Measurements from ENCODE around the gene SPIRE2.

DNA sequence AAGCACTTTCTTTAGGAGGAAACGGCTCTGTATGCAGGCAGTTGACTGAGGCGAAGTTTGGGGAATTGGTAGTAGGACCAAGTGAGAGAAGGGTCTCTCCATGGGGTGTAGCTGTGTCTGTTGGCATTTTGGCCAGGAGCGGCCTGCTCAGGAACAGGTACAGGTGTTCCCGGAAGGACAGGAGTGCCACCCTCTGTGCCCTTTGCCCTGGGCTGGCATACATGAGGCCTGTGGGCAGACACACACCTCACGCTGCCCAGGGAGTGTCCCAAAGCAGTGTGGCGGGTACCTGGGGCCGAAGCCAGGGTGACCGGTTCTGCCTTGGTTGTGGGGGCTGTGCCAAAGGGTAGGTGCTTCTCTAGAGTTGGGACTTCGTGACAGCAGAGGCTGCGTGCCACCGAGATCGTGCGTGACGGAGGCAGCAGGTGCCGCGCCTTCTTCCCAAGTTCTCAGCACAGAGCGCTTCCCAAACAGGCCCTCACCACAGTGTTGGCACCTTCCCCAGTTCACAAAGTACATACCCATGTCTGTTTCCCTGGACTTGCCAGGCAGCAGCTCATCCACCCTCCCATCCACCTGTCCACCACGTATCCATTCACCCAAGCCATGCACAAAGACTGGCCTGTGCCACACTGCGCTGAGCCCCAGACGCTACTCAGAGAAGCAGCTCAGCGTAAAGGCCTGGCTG is 25.2 kb downstream of the SPIRE2 start:
- TF ChIP-seq, protein P1, sequence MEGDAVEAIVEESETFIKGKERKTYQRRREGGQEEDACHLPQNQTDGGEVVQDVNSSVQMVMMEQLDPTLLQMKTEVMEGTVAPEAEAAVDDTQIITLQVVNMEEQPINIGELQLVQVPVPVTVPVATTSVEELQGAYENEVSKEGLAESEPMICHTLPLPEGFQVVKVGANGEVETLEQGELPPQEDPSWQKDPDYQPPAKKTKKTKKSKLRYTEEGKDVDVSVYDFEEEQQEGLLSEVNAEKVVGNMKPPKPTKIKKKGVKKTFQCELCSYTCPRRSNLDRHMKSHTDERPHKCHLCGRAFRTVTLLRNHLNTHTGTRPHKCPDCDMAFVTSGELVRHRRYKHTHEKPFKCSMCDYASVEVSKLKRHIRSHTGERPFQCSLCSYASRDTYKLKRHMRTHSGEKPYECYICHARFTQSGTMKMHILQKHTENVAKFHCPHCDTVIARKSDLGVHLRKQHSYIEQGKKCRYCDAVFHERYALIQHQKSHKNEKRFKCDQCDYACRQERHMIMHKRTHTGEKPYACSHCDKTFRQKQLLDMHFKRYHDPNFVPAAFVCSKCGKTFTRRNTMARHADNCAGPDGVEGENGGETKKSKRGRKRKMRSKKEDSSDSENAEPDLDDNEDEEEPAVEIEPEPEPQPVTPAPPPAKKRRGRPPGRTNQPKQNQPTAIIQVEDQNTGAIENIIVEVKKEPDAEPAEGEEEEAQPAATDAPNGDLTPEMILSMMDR (IDR thresholded peaks at IDR 0.05) = no peak
- TF ChIP-seq POLR2A (IDR thresholded peaks at IDR 0.05) = no peak
